ENCODE measurements around the gene ZNF33B.
"Not testable (repeated sequence)": the region's sequence is repeated elsewhere in the genome, so short reads cannot be mapped to it uniquely, and the experiment has no call there.

Gene ZNF33B

GRCh38 chr10:42576338-42576737 lies 62.0 kb downstream of the ZNF33B start:
- no peaks in the 10 kb centered on the region for H3K36me3 ChIP-seq (replicated peaks; ENCODE audit: insufficient read depth, low read length)
- no peaks in the 10 kb centered on the region for H3K9me2 ChIP-seq (replicated peaks; ENCODE audit: insufficient read depth, low read length)
- H3K4me2 ChIP-seq (ENCODE audit: low read depth, low read length) = no peak overlapping the region
- no peak overlapping the region for H3K9ac ChIP-seq (ENCODE audit: low read length)
- H3K4me3 ChIP-seq (ENCODE audit: low read length) = no peak overlapping the region
- H3K9me3 ChIP-seq (replicated peaks; ENCODE audit: insufficient read depth, low read length) = no peaks in the 10 kb centered on the region
- no peaks in the 10 kb centered on the region for H4K20me1 ChIP-seq (ENCODE audit: insufficient read depth, low read length)
- no peak overlapping the region for H3K27ac ChIP-seq (ENCODE audit: low read length)
- H3K27me3 ChIP-seq (replicated peaks; ENCODE audit: insufficient read depth, low read length) = no peaks in the 10 kb centered on the region
- no peaks in the 10 kb centered on the region for H3F3A ChIP-seq (ENCODE audit: insufficient read depth, low read length)
- no peak overlapping the region for H2AFZ ChIP-seq (ENCODE audit: low read length)
- no peaks in the 10 kb centered on the region for H3K4me1 ChIP-seq (ENCODE audit: low read length)
- DNase-seq = no peak
- TF ChIP-seq CTCF (IDR thresholded peaks at IDR 0.05; ENCODE audit: low read length) (no peak), EZH2 (optimal IDR thresholded peaks at IDR 0.05; ENCODE audit: low read depth, low read length) (no peak), EZH2phosphoT487 (IDR thresholded peaks at IDR 0.05; ENCODE audit: low read length) (no peak)
- no peaks in the 10 kb centered on the region for H3K79me2 ChIP-seq (ENCODE audit: low read length)

GRCh38 chr10:42574336-42574735 lies 64.0 kb downstream of the ZNF33B start:
- no peak overlapping the region for H2AFZ ChIP-seq (ENCODE audit: low read length)
- no peaks in the 10 kb centered on the region for H3K36me3 ChIP-seq (replicated peaks; ENCODE audit: insufficient read depth, low read length)
- TF ChIP-seq EZH2phosphoT487 (IDR thresholded peaks at IDR 0.05; ENCODE audit: low read length) (no peak), CTCF (IDR thresholded peaks at IDR 0.05; ENCODE audit: low read length) (no peak), EZH2 (optimal IDR thresholded peaks at IDR 0.05; ENCODE audit: low read depth, low read length) (no peak)
- H3K27me3 ChIP-seq (replicated peaks; ENCODE audit: insufficient read depth, low read length) = no peaks in the 10 kb centered on the region
- no peaks in the 10 kb centered on the region for H3K79me2 ChIP-seq (ENCODE audit: low read length)
- H3K4me2 ChIP-seq (ENCODE audit: low read depth, low read length) = no peak overlapping the region
- no peak overlapping the region for H3K27ac ChIP-seq (ENCODE audit: low read length)
- H3K9me2 ChIP-seq (replicated peaks; ENCODE audit: insufficient read depth, low read length) = no peaks in the 10 kb centered on the region
- DNase-seq = no peak
- no peaks in the 10 kb centered on the region for H3K4me1 ChIP-seq (ENCODE audit: low read length)
- H3F3A ChIP-seq (ENCODE audit: insufficient read depth, low read length) = no peaks in the 10 kb centered on the region
- H3K4me3 ChIP-seq (ENCODE audit: low read length) = no peak overlapping the region
- H4K20me1 ChIP-seq (ENCODE audit: insufficient read depth, low read length) = no peaks in the 10 kb centered on the region
- H3K9me3 ChIP-seq (replicated peaks; ENCODE audit: insufficient read depth, low read length) = no peaks in the 10 kb centered on the region
- H3K9ac ChIP-seq (ENCODE audit: low read length) = no peak overlapping the region

- Histone ChIP-seq H3K4me1 (ENCODE audit: low read length) (0 out of 2 replicates have a peak, but pooled peaks cover under 1% of the 10 kb centered on the region), H3K79me2 (ENCODE audit: low read length) (peaks cover 6% of the 10 kb centered on the region), H3K27me3 (replicated peaks; ENCODE audit: insufficient read depth, low read length) (no peaks in the 10 kb centered on the region), H3K27ac (ENCODE audit: low read length) (no peak overlapping the region), H3K9ac (ENCODE audit: low read length) (no peak overlapping the region), H3K4me3 (ENCODE audit: low read length) (no peak overlapping the region), H2AFZ (ENCODE audit: low read length) (no peak overlapping the region), H3K9me2 (replicated peaks; ENCODE audit: insufficient read depth, low read length) (no peaks in the 10 kb centered on the region), H3F3A (ENCODE audit: insufficient read depth, low read length) (no peaks in the 10 kb centered on the region), H3K36me3 (replicated peaks; ENCODE audit: insufficient read depth, low read length) (no peaks in the 10 kb centered on the region), H3K9me3 (replicated peaks; ENCODE audit: insufficient read depth, low read length) (no peaks in the 10 kb centered on the region), H4K20me1 (ENCODE audit: insufficient read depth, low read length) (no peaks in the 10 kb centered on the region), H3K4me2 (ENCODE audit: low read depth, low read length) (no peak overlapping the region)
- no peak for TF ChIP-seq EZH2phosphoT487 (IDR thresholded peaks at IDR 0.05; ENCODE audit: low read length)
- TF ChIP-seq EZH2 (optimal IDR thresholded peaks at IDR 0.05; ENCODE audit: low read depth, low read length) = no peak
- no peak for TF ChIP-seq CTCF (IDR thresholded peaks at IDR 0.05; ENCODE audit: low read length)
- DNase-seq = no peak
Observed at GRCh38 chr10:42556931-42557330, 81.4 kb downstream of the ZNF33B start.

GRCh38 chr10:42553576-42553975 lies 84.8 kb downstream of the ZNF33B start:
- Histone ChIP-seq H2AFZ (ENCODE audit: low read length) (peak overlapping the region; percentile 96), H3K4me3 (ENCODE audit: low read length) (peak overlapping the region; percentile 93), H3K79me2 (ENCODE audit: low read length) (peaks cover 14% of the 10 kb centered on the region), H3K9ac (ENCODE audit: low read length) (peak overlapping the region; percentile 42; the same call in 1 of the 2 replicates), H3K27ac (ENCODE audit: low read length) (peak overlapping the region; percentile 27; the same call in 1 of the 2 replicates), H3K4me2 (ENCODE audit: low read depth, low read length) (peak overlapping the region; percentile 99; the same call in 1 of the 2 replicates)
- H3K27me3 ChIP-seq (replicated peaks; ENCODE audit: insufficient read depth, low read length); H3K9me3 ChIP-seq (replicated peaks; ENCODE audit: insufficient read depth, low read length); DNase-seq; H3K9me2 ChIP-seq (replicated peaks; ENCODE audit: insufficient read depth, low read length); H4K20me1 ChIP-seq (ENCODE audit: insufficient read depth, low read length); H3K4me1 ChIP-seq (ENCODE audit: low read length); H3K36me3 ChIP-seq (replicated peaks; ENCODE audit: insufficient read depth, low read length); H3F3A ChIP-seq (ENCODE audit: insufficient read depth, low read length): not testable (repeated sequence)
